SIG-M5 (cell line): Measurements from ENCODE around the gene RD3L.
A peak's percentile ranks its signal among the peaks of the same experiment; 100 is the strongest.
"Not testable (repeated sequence)": the region's sequence is repeated elsewhere in the genome, so short reads cannot be mapped to it uniquely, and the experiment has no call there.

Experiments
- DNase-seq: peaks from one replicate; lab custom pipeline; 2025; lab: John Stamatoyannopoulos, UW

The RD3L gene

GRCh38 chr14:103941973-103942736 lies at the start of gene RD3L:
Gene RD3L (minus strand): TSS chr14:103942529. CDS start chr14:103941695, 834 bp downstream.
- no peak for DNase-seq

- no peak for DNase-seq
Observed at GRCh38 chr14:103989964-103990363, 47.6 kb upstream of the RD3L start.

- no peak for DNase-seq
Observed at GRCh38 chr14:103989034-103989433, 46.7 kb upstream of the RD3L start.

GRCh38 chr14:103984196-103984595 lies 41.9 kb upstream of the RD3L start:
- DNase-seq: no peak

GRCh38 chr14:103980623-103981238 lies 38.4 kb upstream of the RD3L start:
- DNase-seq: not testable (repeated sequence)

- DNase-seq: no peak
Observed at GRCh38 chr14:103974575-103974974, 32.2 kb upstream of the RD3L start.

GRCh38 chr14:103973354-103973753 lies 31.0 kb upstream of the RD3L start:
- no peak for DNase-seq

GRCh38 chr14:103969961-103970360 lies 27.6 kb upstream of the RD3L start:
- DNase-seq: no peak

GRCh38 chr14:103966631-103967030 lies 24.3 kb upstream of the RD3L start:
- DNase-seq: no peak

GRCh38 chr14:103961928-103962578 lies 19.7 kb upstream of the RD3L start:
- DNase-seq: no peak

- no peak for DNase-seq
Observed at GRCh38 chr14:103960457-103961055, 18.2 kb upstream of the RD3L start.

GRCh38 chr14:103949131-103949790 lies 6.9 kb upstream of the RD3L start:
- no peak for DNase-seq

- DNase-seq: no peak
Observed at GRCh38 chr14:103948442-103948841, 6.1 kb upstream of the RD3L start.

- DNase-seq: no peak
Observed at GRCh38 chr14:103946975-103947374, 4.6 kb upstream of the RD3L start.

GRCh38 chr14:103943673-103944072 lies 1.3 kb upstream of the RD3L start:
- DNase-seq: no peak

- no peak for DNase-seq
Observed at GRCh38 chr14:103941462-103941861, 867 bp downstream of the RD3L start.

- DNase-seq: no peak
Observed at GRCh38 chr14:103935102-103935501, 7.2 kb downstream of the RD3L start.

- no peak for DNase-seq
Observed at GRCh38 chr14:103932791-103933490, 9.4 kb downstream of the RD3L start.

- DNase-seq: peak; percentile 65
Observed at GRCh38 chr14:103931422-103931821, 10.9 kb downstream of the RD3L start.

- DNase-seq: no peak
Observed at GRCh38 chr14:103930051-103930604, 12.2 kb downstream of the RD3L start.
